Suprapubic skin (tissue), 4 donors: ENCODE data around the gene PTPN1.

Experiments used
- EP300 ChIP-seq: sonication (generic); formaldehyde crosslinking; IDR thresholded peaks from one replicate; pipeline ENCODE4 v1.6.1; 2017; ENCODE audit warnings: antibody characterized with exemption
- POLR2A ChIP-seq, 2 donors: fragments of 450-650 bp; IDR thresholded peaks; one replicate each; pipeline ENCODE4 v1.6.1; 2017; ENCODE audit warnings: antibody characterized with exemption in 2 of 2, mild to moderate bottlenecking in 2 of 2, moderate library complexity in 2 of 2
- POLR2AphosphoS5 ChIP-seq, 3 donors: sonication (generic); formaldehyde crosslinking; IDR thresholded peaks; one replicate each; pipeline ENCODE4 v1.6.1; 2017; ENCODE audit warnings: antibody characterized with exemption in 3 of 3
- TF ChIP-seq, protein P1 (sequence below), 2 donors: fragments of 200-600 bp in 1 of 2; fragments of 450-650 bp in 1 of 2; sonication (generic) in 1 of 2; IDR thresholded peaks; one replicate each; pipeline ENCODE4 v1.5.1; 2016 to 2019; ENCODE audit warnings: antibody characterized with exemption in 2 of 2, mild to moderate bottlenecking in 1 of 2, moderate library complexity in 1 of 2

DNA sequence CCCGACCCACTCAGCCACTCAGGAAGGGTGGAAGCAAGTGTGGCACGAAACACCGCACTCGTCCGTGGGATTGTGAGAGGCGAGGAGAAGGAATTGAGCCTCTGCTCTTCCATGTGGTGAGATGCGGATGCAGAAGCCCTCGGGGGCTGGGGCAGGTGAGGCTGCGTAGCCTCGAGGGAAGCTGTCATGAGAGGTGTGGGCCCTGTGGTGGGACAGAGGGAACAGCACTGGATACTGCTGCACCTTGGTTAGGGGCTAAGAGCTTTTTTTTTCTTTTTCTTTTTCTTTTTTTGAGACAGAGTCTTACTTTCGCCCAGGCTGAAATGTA, 86.5 kb downstream of the PTPN1 start:
- TF ChIP-seq, protein P1, sequence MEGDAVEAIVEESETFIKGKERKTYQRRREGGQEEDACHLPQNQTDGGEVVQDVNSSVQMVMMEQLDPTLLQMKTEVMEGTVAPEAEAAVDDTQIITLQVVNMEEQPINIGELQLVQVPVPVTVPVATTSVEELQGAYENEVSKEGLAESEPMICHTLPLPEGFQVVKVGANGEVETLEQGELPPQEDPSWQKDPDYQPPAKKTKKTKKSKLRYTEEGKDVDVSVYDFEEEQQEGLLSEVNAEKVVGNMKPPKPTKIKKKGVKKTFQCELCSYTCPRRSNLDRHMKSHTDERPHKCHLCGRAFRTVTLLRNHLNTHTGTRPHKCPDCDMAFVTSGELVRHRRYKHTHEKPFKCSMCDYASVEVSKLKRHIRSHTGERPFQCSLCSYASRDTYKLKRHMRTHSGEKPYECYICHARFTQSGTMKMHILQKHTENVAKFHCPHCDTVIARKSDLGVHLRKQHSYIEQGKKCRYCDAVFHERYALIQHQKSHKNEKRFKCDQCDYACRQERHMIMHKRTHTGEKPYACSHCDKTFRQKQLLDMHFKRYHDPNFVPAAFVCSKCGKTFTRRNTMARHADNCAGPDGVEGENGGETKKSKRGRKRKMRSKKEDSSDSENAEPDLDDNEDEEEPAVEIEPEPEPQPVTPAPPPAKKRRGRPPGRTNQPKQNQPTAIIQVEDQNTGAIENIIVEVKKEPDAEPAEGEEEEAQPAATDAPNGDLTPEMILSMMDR (IDR thresholded peaks at IDR 0.05) = no peak
- TF ChIP-seq POLR2AphosphoS5 (IDR thresholded peaks at IDR 0.05) = no peak
- TF ChIP-seq EP300 = no peak
- TF ChIP-seq POLR2A (IDR thresholded peaks at IDR 0.05) = no peak
